ENCODE measurements around the gene OCRL. TPM values are rescaled to one million over a fixed set of nuclear protein-coding genes. Genes with fewer than 3 reads are reported as not detected.

Gene OCRL
- total RNA-seq, 1 experiment from 2014 or later = 41.4 TPM

GRCh38 chrX:129617420-129617819 lies 77.4 kb downstream of the OCRL start:
- CTCF ChIA-PET = no interaction called here
- H4K20me1 ChIP-seq (ENCODE audit: insufficient read depth) = no peaks in the 10 kb centered on the region
- H2AFZ ChIP-seq = no peak overlapping the region
- no peaks in the 10 kb centered on the region for H3K9me2 ChIP-seq (ENCODE audit: insufficient read depth)
- H3F3A ChIP-seq (ENCODE audit: insufficient read depth, low read depth) = peaks cover 7% of the 10 kb centered on the region; the same call in 1 of the 2 replicates
- no peaks in the 10 kb centered on the region for H3K79me2 ChIP-seq (ENCODE audit: low read depth)
- no peak overlapping the region for H3K4me2 ChIP-seq
- H3K9me3 ChIP-seq (ENCODE audit: insufficient read depth, low read depth) = no peaks in the 10 kb centered on the region
- no peak overlapping the region for H3K4me3 ChIP-seq
- TF ChIP-seq, protein P1, sequence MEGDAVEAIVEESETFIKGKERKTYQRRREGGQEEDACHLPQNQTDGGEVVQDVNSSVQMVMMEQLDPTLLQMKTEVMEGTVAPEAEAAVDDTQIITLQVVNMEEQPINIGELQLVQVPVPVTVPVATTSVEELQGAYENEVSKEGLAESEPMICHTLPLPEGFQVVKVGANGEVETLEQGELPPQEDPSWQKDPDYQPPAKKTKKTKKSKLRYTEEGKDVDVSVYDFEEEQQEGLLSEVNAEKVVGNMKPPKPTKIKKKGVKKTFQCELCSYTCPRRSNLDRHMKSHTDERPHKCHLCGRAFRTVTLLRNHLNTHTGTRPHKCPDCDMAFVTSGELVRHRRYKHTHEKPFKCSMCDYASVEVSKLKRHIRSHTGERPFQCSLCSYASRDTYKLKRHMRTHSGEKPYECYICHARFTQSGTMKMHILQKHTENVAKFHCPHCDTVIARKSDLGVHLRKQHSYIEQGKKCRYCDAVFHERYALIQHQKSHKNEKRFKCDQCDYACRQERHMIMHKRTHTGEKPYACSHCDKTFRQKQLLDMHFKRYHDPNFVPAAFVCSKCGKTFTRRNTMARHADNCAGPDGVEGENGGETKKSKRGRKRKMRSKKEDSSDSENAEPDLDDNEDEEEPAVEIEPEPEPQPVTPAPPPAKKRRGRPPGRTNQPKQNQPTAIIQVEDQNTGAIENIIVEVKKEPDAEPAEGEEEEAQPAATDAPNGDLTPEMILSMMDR (conservative IDR thresholded peaks at IDR 0.05) = no peak
- no peak for TF ChIP-seq EZH2 (IDR thresholded peaks at IDR 0.05; ENCODE audit: low read depth)
- POLR2A ChIA-PET (ENCODE audit: unreplicated experiment) = no interaction called here
- BruUV-seq (replicated peaks) = no TSS peak
- H3K36me3 ChIP-seq (ENCODE audit: low read depth) = no peaks in the 10 kb centered on the region
- no peak for DNase-seq
- no peak overlapping the region for H3K27ac ChIP-seq
- H3K4me1 ChIP-seq (replicated peaks; ENCODE audit: insufficient read depth) = peaks cover 17% of the 10 kb centered on the region; the same call in 1 of the 2 replicates
- H3K27me3 ChIP-seq (ENCODE audit: insufficient read depth, low read depth) = no peaks in the 10 kb centered on the region
- intact Hi-C loops (cut with micrococcal nuclease; ENCODE audit: unreplicated experiment) = no loop called here

DNA sequence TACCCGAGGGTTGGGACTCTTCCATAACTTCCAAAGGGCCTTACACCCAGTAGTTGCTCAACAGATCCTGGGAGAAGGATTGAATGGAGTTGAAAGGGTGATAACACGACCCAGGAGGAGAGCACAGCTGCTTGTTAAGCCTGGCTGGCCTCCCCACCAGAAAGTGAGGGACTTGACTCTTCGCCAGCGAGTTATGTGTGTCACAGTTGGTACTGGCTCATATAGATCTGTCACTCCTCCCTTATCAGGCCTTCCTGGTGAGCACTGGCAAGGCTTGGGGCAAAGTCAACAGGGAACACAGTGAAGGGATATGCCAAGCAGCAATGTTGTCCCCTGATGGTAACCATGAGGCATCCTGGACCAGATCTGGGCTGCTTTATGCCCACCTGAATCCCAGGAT lies 78.9 kb downstream of the OCRL start:
- Histone ChIP-seq H3K36me3 (ENCODE audit: low read depth) (no peaks in the 10 kb centered on the region), H3K9me3 (ENCODE audit: insufficient read depth, low read depth) (no peaks in the 10 kb centered on the region), H3K4me1 (replicated peaks; ENCODE audit: insufficient read depth) (peaks cover 6% of the 10 kb centered on the region; the same call in 1 of the 2 replicates), H3K9me2 (ENCODE audit: insufficient read depth) (no peaks in the 10 kb centered on the region), H3K4me3 (no peak overlapping the region), H4K20me1 (ENCODE audit: insufficient read depth) (no peaks in the 10 kb centered on the region), H3K79me2 (ENCODE audit: low read depth) (no peaks in the 10 kb centered on the region), H3K27me3 (ENCODE audit: insufficient read depth, low read depth) (no peaks in the 10 kb centered on the region), H3K4me2 (no peak overlapping the region), H3F3A (ENCODE audit: insufficient read depth, low read depth) (no peaks in the 10 kb centered on the region), H3K27ac (no peak overlapping the region), H2AFZ (no peak overlapping the region)
- no peak for TF ChIP-seq EZH2 (IDR thresholded peaks at IDR 0.05; ENCODE audit: low read depth)
- TF ChIP-seq, protein P1 (conservative IDR thresholded peaks at IDR 0.05) = no peak
- no TSS peak for BruUV-seq (replicated peaks)
- DNase-seq = no peak
- intact Hi-C loops (cut with micrococcal nuclease; ENCODE audit: unreplicated experiment) = no loop called here
- POLR2A ChIA-PET (ENCODE audit: unreplicated experiment) = no interaction called here
- CTCF ChIA-PET = no interaction called here

GRCh38 chrX:129622757-129623301 lies 82.8 kb downstream of the OCRL start:
- TF ChIP-seq, protein P1 (conservative IDR thresholded peaks at IDR 0.05) = no peak
- TF ChIP-seq EZH2 (IDR thresholded peaks at IDR 0.05; ENCODE audit: low read depth) = no peak
- intact Hi-C loops (cut with micrococcal nuclease; ENCODE audit: unreplicated experiment) = no loop called here
- no peaks in the 10 kb centered on the region for H3K9me3 ChIP-seq (ENCODE audit: insufficient read depth, low read depth)
- no peaks in the 10 kb centered on the region for H4K20me1 ChIP-seq (ENCODE audit: insufficient read depth)
- H3F3A ChIP-seq (ENCODE audit: insufficient read depth, low read depth) = no peaks in the 10 kb centered on the region
- H3K36me3 ChIP-seq (ENCODE audit: low read depth) = no peaks in the 10 kb centered on the region
- no peaks in the 10 kb centered on the region for H3K79me2 ChIP-seq (ENCODE audit: low read depth)
- no peaks in the 10 kb centered on the region for H3K9me2 ChIP-seq (ENCODE audit: insufficient read depth)
- no TSS peak for BruUV-seq (replicated peaks)
- no peak overlapping the region for H3K27ac ChIP-seq
- ChIA-PET POLR2A (ENCODE audit: unreplicated experiment) (no interaction called here), CTCF (no interaction called here)
- H3K4me1 ChIP-seq (replicated peaks; ENCODE audit: insufficient read depth) = peaks cover 14% of the 10 kb centered on the region
- H2AFZ ChIP-seq = no peak overlapping the region
- H3K27me3 ChIP-seq (ENCODE audit: insufficient read depth, low read depth) = no peaks in the 10 kb centered on the region
- no peak overlapping the region for H3K4me3 ChIP-seq
- no peak overlapping the region for H3K4me2 ChIP-seq
- peak; percentile 56 to 79 for DNase-seq
